GM19193 (cell line): ENCODE data around the gene MGAT4C.

ENCODE experiments used
- POLR2A ChIP-seq: IDR thresholded peaks from 4 replicates; pipeline ENCODE4 v1.6.1; 2011; ENCODE audit not compliant: insufficient read depth, insufficient read length; ENCODE audit errors: extremely low read depth

MGAT4C gene

GRCh38 chr12:85963326-85963725, 292.9 kb downstream of the MGAT4C start:
- TF ChIP-seq POLR2A = no peak

- no peak for TF ChIP-seq POLR2A
These were observed 300.1 kb downstream of the MGAT4C start for GRCh38 chr12:85956081-85956480.

- no peak for TF ChIP-seq POLR2A
These were observed 301.1 kb downstream of the MGAT4C start for GRCh38 chr12:85955127-85955526.

- TF ChIP-seq POLR2A = no peak
These were observed 304.4 kb downstream of the MGAT4C start for GRCh38 chr12:85951823-85952222.

GRCh38 chr12:85949253-85949652, 306.9 kb downstream of the MGAT4C start:
- no peak for TF ChIP-seq POLR2A

GRCh38 chr12:85948340-85948739, 307.9 kb downstream of the MGAT4C start:
- TF ChIP-seq POLR2A = no peak

GRCh38 chr12:85947286-85947685, 308.9 kb downstream of the MGAT4C start:
- no peak for TF ChIP-seq POLR2A

GRCh38 chr12:85946375-85946774, 309.8 kb downstream of the MGAT4C start:
- TF ChIP-seq POLR2A = no peak

GRCh38 chr12:85927166-85927565, 329.0 kb downstream of the MGAT4C start:
- no peak for TF ChIP-seq POLR2A

- TF ChIP-seq POLR2A = no peak
These were observed 332.3 kb downstream of the MGAT4C start for GRCh38 chr12:85923767-85924331.

- TF ChIP-seq POLR2A = no peak
These were observed 335.8 kb downstream of the MGAT4C start for GRCh38 chr12:85920324-85920947.
